ENCODE data around the gene EVI5L. TPM values are rescaled to one million over a fixed set of nuclear protein-coding genes. Genes with fewer than 3 reads are reported as not detected.
"Not testable (repeated sequence)": the region's sequence is repeated elsewhere in the genome, so short reads cannot be mapped to it uniquely, and the experiment has no call there.

Gene EVI5L
- total RNA-seq, 1 donor from 2014 or later, result 44.5 TPM

GRCh38 chr19:7872306-7873204, 42.5 kb downstream of the EVI5L start:
- DNase-seq, result no peak

- DNase-seq, result no peak
These were observed 43.5 kb downstream of the EVI5L start for GRCh38 chr19:7873304-7874075.

GRCh38 chr19:7874076-7874896, 44.3 kb downstream of the EVI5L start, which contains the start of gene PRR36:
PRR36 (minus strand) TSS chr19:7874390; CDS start chr19:7873689, 701 bp downstream.
- DNase-seq, result peak; percentile 45

GRCh38 chr19:7874897-7875273, 44.9 kb downstream of the EVI5L start:
- DNase-seq, result no peak

GRCh38 chr19:7877249-7877836, 47.3 kb downstream of the EVI5L start:
- DNase-seq, result no peak

- DNase-seq, result no peak
These were observed 49.2 kb downstream of the EVI5L start for GRCh38 chr19:7879111-7879807.

GRCh38 chr19:7879836-7880235, 49.8 kb downstream of the EVI5L start:
- DNase-seq, result no peak

GRCh38 chr19:7881910-7882309, 51.9 kb downstream of the EVI5L start:
- DNase-seq, result no peak

GRCh38 chr19:7883105-7883504, 53.1 kb downstream of the EVI5L start:
- no peak for DNase-seq

- no peak for DNase-seq
These were observed 54.0 kb downstream of the EVI5L start for GRCh38 chr19:7883796-7884570.

- DNase-seq, result no peak
These were observed 55.8 kb downstream of the EVI5L start for GRCh38 chr19:7885818-7886217.

- no peak for DNase-seq
These were observed 57.6 kb downstream of the EVI5L start for GRCh38 chr19:7887408-7888144.

- no peak for DNase-seq
These were observed 58.3 kb downstream of the EVI5L start, which contains the start of gene LRRC8E for GRCh38 chr19:7888145-7888825. LRRC8E (plus strand) TSS chr19:7888510; CDS start chr19:7895604, 7,094 bp downstream.

- no peak for DNase-seq
These were observed 58.8 kb downstream of the EVI5L start for GRCh38 chr19:7888826-7889217.

- DNase-seq, result not testable (repeated sequence)
These were observed 63.5 kb downstream of the EVI5L start for GRCh38 chr19:7893362-7894101.

GRCh38 chr19:7894612-7895309, 64.7 kb downstream of the EVI5L start:
- no peak for DNase-seq

- DNase-seq, result no peak
These were observed 65.5 kb downstream of the EVI5L start for GRCh38 chr19:7895565-7895964.

- no peak for DNase-seq
These were observed 67.3 kb downstream of the EVI5L start for GRCh38 chr19:7897292-7897691.
